Upper lobe of left lung (tissue), 6 donors: ENCODE results near the gene GPER1. TPM values are rescaled to one million over a fixed set of nuclear protein-coding genes. Genes with fewer than 3 reads are reported as not detected.

ENCODE experiments used
- ATAC-seq, 2 donors: fragments of 200-7000 bp; cut with Tn5 transposase; one replicate each; pipeline ENCODE4 v1.9.1; 2022; ENCODE audit warnings: mild to moderate bottlenecking in 2 of 2, moderate library complexity in 2 of 2; ENCODE audit not compliant: low FRiP score in 2 of 2
- DNase-seq, 2 donors: peaks; one replicate each; pipeline ENCODE4 v3.0.0-alpha.2; 2019 to 2020
- H3K27ac ChIP-seq, 4 donors: fragments of 200-600 bp; sonication (generic); one replicate each; pipeline ENCODE4 v1.5.1; 2016 to 2019
- H3K27me3 ChIP-seq, 4 donors: fragments of 200-600 bp; sonication (generic); one replicate each; pipeline ENCODE4 v1.5.1; 2017 to 2019
- H3K36me3 ChIP-seq, 4 donors: fragments of 200-600 bp; sonication (generic); one replicate each; pipeline ENCODE4 v1.5.1; 2016 to 2019
- H3K4me1 ChIP-seq, 4 donors: fragments of 200-600 bp; sonication (generic); one replicate each; pipeline ENCODE4 v1.5.1; 2018 to 2019
- H3K4me3 ChIP-seq, 4 donors: fragments of 200-600 bp; sonication (generic); one replicate each; pipeline ENCODE4 v1.5.1; 2017 to 2019; ENCODE audit warnings: mild to moderate bottlenecking in 2 of 4, moderate library complexity in 1 of 4
- H3K9me3 ChIP-seq, 4 donors: fragments of 200-600 bp; sonication (generic); one replicate each; pipeline ENCODE4 v1.5.1; 2018 to 2019
- CTCF ChIP-seq, 6 experiments: fragments of 450-650 bp in 4 of 6; fragments of 200-600 bp in 2 of 6; sonication (generic) in 2 of 6; IDR thresholded peaks; one replicate each; pipeline ENCODE4 v1.5.1; 2016 to 2019; ENCODE audit warnings: antibody characterized with exemption in 6 of 6
- EP300 ChIP-seq, 4 donors: sonication (generic); formaldehyde crosslinking; IDR thresholded peaks; one replicate each; pipeline ENCODE4 v1.5.1; 2017; ENCODE audit warnings: antibody characterized with exemption in 4 of 4, control low read depth in 2 of 4
- POLR2A ChIP-seq, 4 donors: fragments of 450-650 bp; IDR thresholded peaks; one replicate each; pipeline ENCODE4 v1.5.1; 2016 to 2017; ENCODE audit warnings: antibody characterized with exemption in 4 of 4, mild to moderate bottlenecking in 2 of 4
- POLR2AphosphoS5 ChIP-seq, 2 donors: sonication (generic); formaldehyde crosslinking; IDR thresholded peaks; one replicate each; pipeline ENCODE4 v1.5.1; 2017; ENCODE audit warnings: antibody characterized with exemption in 2 of 2
- WGBS, 2 donors: methylation state at CpG; one replicate each; pipeline ENCODE4 v1.1.5; 2017 to 2018; 5-methylcytosine and 5-hydroxymethylcytosine counted together
- total RNA-seq, 6 donors: library from RNA; depleted of rRNA in 4 of 6; stranded (reverse); fragments of >200 nt in 4 of 6; gene quantifications; one replicate each; pipeline versions ENCODE4 v1.1.0 to v1.2.1, GENCODE V29; 2016 to 2021
- donor health status: DM: no; HTN: no; CAD: no; lungs with moderate emphysema.
- donor health status: DM: no; HTN: yes; CAD: no; lungs with severe emphysema.

Gene GPER1
- total RNA-seq, 6 donors from 2014 or later: 6.5 to 24.7 (median 8.5) TPM

DNA sequence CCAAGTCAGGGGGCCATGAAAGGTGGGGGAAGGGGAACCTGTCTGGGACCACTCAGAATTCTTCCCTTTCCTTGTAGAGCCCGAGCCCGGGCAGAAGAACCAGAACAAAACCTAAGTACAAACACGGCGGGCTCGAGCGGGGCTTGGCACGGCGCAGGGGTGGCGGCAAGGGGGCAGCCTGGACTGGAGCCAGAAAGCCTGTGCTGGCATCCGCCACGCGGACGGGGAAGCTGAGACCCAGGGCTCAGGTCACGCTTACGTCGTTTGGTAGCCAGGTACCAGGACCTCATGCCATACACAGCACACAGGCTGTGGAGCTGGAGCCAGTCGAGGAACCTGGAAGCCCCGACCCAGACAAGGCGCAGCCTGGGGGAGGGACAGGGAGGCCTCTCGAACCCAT lies 6.6 kb upstream of the GPER1 start:
- H3K36me3 ChIP-seq: no peaks in the 10 kb centered on the region
- H3K9me3 ChIP-seq: no peaks in the 10 kb centered on the region
- no peak for ATAC-seq
- TF ChIP-seq POLR2A (IDR thresholded peaks at IDR 0.05) (no peak), POLR2AphosphoS5 (IDR thresholded peaks at IDR 0.05) (no peak), EP300 (IDR thresholded peaks at IDR 0.05) (no peak), CTCF (IDR thresholded peaks at IDR 0.05) (no peak)
- peaks cover 51 to 65% (median 62%) of the 10 kb centered on the region in 4 donors for H3K4me1 ChIP-seq
- peak in 1 of 2 donors; percentile 76 for DNase-seq
- H3K4me3 ChIP-seq: no peak overlapping the region
- no peaks in the 10 kb centered on the region for H3K27me3 ChIP-seq
- 58 to 76% methylated on average over 16 to 20 of the region's 20 CpGs for whole genome bisulfite sequencing, 2 donors
- H3K27ac ChIP-seq: peak overlapping the region; percentile 12 to 75 (median 72)

DNA sequence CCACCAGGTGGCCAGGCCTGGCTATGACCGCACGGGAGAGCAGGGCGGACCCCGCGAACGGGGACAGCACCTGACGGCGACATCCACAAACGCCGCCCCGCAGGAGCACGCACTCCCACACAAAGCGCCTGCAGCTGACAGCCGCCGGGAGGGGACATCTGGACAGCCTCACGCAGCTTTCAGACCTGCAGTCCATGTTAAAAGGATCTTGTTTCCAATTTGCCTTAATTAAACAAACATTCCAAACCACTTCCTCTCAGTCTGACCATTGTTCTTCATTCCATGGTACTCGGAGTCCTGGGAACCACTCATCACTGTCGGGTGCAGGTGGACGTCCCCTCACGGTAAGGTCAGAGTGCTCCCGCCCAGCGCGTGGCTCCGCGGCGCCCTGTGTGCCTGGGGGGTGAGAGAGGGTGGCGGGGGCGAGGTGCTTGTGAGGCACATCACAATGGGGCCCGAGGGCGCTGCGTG lies 5.9 kb upstream of the GPER1 start:
- whole genome bisulfite sequencing, 2 donors: 66% methylated on average over 27 to 31 of the region's 31 CpGs
- H3K27me3 ChIP-seq: no peaks in the 10 kb centered on the region
- H3K27ac ChIP-seq: peak overlapping the region; percentile 12 to 75 (median 72)
- no peaks in the 10 kb centered on the region for H3K36me3 ChIP-seq
- H3K4me3 ChIP-seq: peak overlapping the region in 1 of 4 donors; percentile 14
- ATAC-seq (no peak), DNase-seq (peak in 1 of 2 donors; percentile 75)
- H3K9me3 ChIP-seq: no peaks in the 10 kb centered on the region
- H3K4me1 ChIP-seq: peaks cover 52 to 65% (median 60%) of the 10 kb centered on the region in 4 donors
- TF ChIP-seq POLR2A (IDR thresholded peaks at IDR 0.05): no peak
- TF ChIP-seq POLR2AphosphoS5 (IDR thresholded peaks at IDR 0.05): no peak
- TF ChIP-seq CTCF (IDR thresholded peaks at IDR 0.05): no peak
- TF ChIP-seq EP300 (IDR thresholded peaks at IDR 0.05): no peak

DNA sequence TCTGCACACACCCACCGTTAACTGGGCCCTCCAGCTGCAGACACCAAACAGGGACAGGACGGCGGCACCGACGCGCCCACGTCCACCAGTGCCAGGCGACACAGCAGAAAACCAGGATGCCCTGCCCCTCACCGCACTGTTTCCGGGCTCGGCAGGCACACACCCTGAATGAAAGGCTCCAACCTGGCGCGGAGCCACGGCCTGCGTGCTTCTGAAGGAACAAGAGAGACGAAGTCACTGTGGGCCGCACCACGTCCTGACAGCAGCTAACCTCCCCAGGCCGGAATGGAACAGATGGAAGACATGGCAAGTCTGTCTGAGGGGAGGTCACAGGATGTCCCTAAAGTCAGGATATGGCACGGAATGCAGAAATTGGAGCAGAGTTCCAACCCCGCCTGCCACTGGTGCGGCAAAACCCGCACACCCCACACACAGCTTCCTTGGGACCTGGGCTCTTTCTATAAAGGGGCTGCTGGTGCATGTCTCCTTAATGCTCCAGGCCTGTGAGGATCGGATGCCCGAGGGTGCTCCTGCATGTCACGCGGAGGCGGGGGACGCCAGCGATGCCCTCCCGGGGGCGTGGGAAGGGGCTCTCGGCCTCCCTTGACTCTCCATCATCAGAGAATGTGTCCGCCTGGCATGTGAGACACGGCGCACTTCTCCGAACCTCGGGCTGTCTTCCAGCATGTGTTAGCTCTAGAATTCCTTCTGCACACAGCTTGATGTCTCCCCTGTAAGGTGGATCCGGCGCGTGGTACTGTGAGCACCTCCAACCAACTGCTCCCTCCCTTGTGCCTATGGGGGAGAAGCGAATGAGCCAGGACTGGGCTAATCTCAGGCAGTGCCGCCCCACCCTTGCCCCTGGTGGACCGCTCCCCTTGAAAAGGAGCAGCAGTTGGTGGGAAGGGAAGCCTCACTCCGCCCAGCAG lies 3.9 kb upstream of the GPER1 start:
- Histone ChIP-seq H3K9me3 (no peaks in the 10 kb centered on the region), H3K27ac (peak overlapping the region; percentile 5 to 74 (median 72)), H3K36me3 (no peaks in the 10 kb centered on the region), H3K4me3 (no peak overlapping the region), H3K4me1 (peaks cover 59 to 67% (median 63%) of the 10 kb centered on the region in 4 donors), H3K27me3 (no peaks in the 10 kb centered on the region)
- DNase-seq: peak; percentile 56 to 87
- TF ChIP-seq POLR2AphosphoS5 (IDR thresholded peaks at IDR 0.05): peak; percentile 50 to 65
- TF ChIP-seq EP300 (IDR thresholded peaks at IDR 0.05): peak in 2 of 4 donors; percentile 26 to 41
- TF ChIP-seq CTCF (IDR thresholded peaks at IDR 0.05): no peak
- no peak for TF ChIP-seq POLR2A (IDR thresholded peaks at IDR 0.05)
- WGBS, 2 donors: 80 to 82% methylated on average over 15 to 44 of the region's 45 CpGs
- ATAC-seq: no peak

DNA sequence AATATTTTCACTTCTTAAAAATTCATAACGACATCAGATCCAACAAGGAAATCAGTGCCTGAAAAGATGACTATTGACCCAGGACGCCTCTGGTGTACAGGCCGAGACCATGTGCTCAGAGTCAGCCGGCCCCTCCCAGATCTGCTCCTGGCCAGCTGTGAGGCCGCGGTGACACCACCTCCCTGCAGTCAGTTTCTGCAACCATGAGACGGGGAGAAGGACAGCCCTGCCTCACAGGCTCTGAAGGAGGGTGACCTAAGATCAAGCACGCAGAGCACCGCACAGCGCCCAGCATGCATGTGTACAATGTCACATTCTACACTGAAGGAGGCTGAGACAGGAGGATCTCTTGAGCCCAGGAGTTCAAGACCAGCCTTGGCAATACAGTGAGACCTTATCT lies 2.6 kb upstream of the GPER1 start:
- 89% methylated on average over 7 to 10 of the region's 10 CpGs for WGBS, 2 donors
- TF ChIP-seq EP300 (IDR thresholded peaks at IDR 0.05): no peak
- peaks cover 55 to 70% (median 65%) of the 10 kb centered on the region in 4 donors for H3K4me1 ChIP-seq

GRCh38 chr7:1085910-1086421 lies 1.9 kb upstream of the GPER1 start:
- Histone ChIP-seq H3K9me3 (no peaks in the 10 kb centered on the region), H3K36me3 (peaks cover 0 to 5% (median 0%) of the 10 kb centered on the region in 4 donors), H3K27ac (peak overlapping the region in 2 of 4 donors; percentile 1 to 64), H3K27me3 (no peaks in the 10 kb centered on the region), H3K4me3 (no peak overlapping the region), H3K4me1 (peaks cover 48 to 73% (median 62%) of the 10 kb centered on the region in 4 donors)
- DNase-seq: peak in 1 of 2 donors; percentile 46
- no peak for TF ChIP-seq POLR2A (IDR thresholded peaks at IDR 0.05)
- TF ChIP-seq CTCF (IDR thresholded peaks at IDR 0.05): no peak
- TF ChIP-seq POLR2AphosphoS5 (IDR thresholded peaks at IDR 0.05): no peak
- TF ChIP-seq EP300 (IDR thresholded peaks at IDR 0.05): no peak
- no peak for ATAC-seq
- 87 to 88% methylated on average over 8 to 11 of the region's 11 CpGs for WGBS, 2 donors

More for the DNA sequence above, 2.6 kb upstream of the GPER1 start:
- Histone ChIP-seq H3K36me3 (peaks cover 0 to 3% (median 0%) of the 10 kb centered on the region in 4 donors), H3K27ac (peak overlapping the region in 2 of 4 donors; percentile 1 to 74), H3K9me3 (no peaks in the 10 kb centered on the region), H3K27me3 (no peaks in the 10 kb centered on the region), H3K4me3 (no peak overlapping the region)
- ATAC-seq (peak in 1 of 2 donors; percentile 42), DNase-seq (peak in 1 of 2 donors; percentile 52)
